GM19372 (cell line): Measurements from ENCODE around the gene BASP1.

Experiments
- ATAC-seq: cut with Tn5 transposase; IDR thresholded peaks from one replicate; pipeline ENCODE4 v1.9.1; 2021; ENCODE audit warnings: mild to moderate bottlenecking, low read depth, moderate library complexity; ENCODE audit not compliant: unreplicated experiment

BASP1 gene, protein sequence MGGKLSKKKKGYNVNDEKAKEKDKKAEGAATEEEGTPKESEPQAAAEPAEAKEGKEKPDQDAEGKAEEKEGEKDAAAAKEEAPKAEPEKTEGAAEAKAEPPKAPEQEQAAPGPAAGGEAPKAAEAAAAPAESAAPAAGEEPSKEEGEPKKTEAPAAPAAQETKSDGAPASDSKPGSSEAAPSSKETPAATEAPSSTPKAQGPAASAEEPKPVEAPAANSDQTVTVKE

GRCh38 chr5:17217493-17218352 lies at the start of gene BASP1:
Gene BASP1, plus strand, starts transcription at chr5:17217631. Its CDS starts 57,586 bp downstream, at chr5:17275217.
- ATAC-seq: peak; percentile 36

DNA sequence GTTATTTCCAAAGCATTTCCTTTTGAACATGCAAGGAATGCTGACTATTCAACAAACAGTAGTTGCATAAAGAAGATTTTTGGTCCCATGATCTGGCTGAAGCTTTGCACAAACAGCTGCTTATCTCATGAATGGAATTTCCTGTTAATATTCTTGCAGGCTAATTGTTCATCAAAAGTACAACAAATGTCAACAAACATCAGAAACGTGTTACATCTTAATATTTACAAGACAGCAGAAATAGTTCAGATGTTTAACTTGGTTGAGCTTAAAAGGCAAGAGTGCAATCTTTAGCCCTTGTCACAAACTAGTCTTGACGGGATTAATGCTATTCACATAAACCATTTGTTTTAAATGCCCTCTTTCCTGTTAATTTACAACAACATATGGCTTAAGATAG lies 47.9 kb upstream of the BASP1 start:
- ATAC-seq: no peak

GRCh38 chr5:17172791-17173190 lies 44.6 kb upstream of the BASP1 start:
- ATAC-seq: no peak

DNA sequence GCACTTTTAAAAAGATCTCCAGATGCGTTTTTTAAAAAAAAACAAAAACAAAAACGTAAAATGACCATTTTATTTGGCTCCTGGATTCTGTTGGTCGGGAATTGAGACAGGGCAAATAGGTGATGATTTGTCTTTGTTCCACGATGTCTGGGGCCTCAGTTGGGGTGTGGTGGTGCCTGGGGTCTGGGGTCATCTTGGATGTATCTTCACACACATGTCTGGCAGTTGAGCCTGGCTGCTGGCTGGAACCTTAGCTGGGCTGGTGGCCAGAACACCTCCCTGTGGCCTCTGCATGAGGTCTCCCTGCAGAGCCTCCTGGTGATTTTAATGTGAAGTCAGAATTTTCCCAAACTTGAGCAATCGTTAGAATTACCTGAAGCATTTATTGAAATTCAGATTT lies 42.5 kb upstream of the BASP1 start:
- no peak for ATAC-seq

DNA sequence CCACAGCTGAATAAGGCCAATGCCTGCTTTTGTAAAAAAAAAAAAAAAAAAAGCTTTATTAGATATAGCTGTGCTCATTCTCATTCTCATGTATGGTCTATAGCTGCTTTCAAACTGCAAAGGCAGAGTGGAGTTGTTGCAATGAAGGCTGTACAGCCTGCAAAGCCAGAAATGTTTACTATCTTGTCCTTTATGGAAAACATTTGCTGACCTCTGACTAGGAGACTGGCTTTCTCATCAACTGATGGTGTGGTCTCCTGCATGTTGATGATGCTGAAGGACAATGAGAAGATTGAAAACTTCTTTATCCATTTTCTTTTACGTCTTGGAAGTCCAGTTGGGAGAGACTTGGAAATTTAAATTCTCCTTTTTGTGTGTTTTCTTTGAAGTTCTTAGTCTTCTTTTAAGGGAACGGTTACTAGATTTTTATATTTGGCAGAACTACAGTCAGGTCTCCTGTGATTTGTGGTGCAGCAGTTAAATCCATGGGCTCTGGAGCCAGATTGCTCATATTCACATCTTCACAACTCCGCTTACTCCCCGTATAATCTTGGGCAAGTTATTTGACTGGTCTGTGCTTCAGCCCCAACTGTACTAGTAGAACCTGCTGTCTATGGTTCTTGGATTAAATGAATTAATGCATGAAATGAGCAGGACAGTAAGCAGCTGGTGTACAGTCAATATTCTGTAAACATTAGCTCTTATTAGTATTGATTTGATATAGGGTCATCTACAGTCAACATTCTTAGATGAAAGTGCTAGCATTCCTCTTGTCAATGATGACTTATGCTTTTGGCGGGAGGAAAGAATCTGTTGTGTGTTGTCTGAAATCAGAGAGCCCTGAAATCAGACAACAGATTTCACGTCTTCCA lies 39.7 kb upstream of the BASP1 start:
- ATAC-seq: no peak

DNA sequence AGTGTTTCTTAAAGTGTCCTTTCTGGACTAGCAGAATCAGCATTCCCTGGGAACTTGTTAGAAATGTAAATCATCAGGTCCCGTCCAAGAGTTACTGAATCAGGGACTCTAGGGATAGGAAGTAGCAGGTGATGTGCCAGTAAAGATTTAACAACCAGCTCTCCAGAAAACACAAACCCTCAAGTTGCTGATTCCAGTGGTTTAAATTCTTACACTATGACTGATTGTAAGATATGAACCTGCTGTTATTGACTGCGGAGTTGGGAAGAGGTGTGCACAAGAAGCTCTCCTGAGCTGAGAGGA lies 39.1 kb upstream of the BASP1 start:
- ATAC-seq: no peak

DNA sequence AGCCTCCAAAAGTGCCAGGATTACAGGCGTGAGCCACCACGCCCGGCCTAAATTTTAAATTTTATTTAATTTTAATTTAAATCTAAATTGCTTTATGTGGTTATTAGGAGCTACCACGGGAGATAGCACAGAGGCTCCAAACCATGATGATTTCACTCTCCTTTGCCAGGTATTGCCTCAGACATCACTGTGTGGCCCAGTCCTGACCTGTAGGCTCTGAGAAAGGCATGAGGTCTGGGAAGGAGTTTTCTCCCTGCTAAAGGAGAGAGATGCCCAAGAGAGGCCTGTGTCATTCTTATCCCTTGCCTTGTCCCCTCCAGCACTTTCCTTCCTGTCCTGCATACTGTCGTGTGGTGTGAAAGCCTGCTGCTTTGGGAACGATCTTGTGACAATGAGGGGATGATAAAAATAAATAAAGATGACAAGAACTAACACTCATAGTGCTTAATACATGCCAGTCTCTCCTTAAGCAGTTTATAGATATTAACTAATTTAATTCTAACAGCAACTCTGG lies 37.0 kb upstream of the BASP1 start:
- ATAC-seq: no peak

DNA sequence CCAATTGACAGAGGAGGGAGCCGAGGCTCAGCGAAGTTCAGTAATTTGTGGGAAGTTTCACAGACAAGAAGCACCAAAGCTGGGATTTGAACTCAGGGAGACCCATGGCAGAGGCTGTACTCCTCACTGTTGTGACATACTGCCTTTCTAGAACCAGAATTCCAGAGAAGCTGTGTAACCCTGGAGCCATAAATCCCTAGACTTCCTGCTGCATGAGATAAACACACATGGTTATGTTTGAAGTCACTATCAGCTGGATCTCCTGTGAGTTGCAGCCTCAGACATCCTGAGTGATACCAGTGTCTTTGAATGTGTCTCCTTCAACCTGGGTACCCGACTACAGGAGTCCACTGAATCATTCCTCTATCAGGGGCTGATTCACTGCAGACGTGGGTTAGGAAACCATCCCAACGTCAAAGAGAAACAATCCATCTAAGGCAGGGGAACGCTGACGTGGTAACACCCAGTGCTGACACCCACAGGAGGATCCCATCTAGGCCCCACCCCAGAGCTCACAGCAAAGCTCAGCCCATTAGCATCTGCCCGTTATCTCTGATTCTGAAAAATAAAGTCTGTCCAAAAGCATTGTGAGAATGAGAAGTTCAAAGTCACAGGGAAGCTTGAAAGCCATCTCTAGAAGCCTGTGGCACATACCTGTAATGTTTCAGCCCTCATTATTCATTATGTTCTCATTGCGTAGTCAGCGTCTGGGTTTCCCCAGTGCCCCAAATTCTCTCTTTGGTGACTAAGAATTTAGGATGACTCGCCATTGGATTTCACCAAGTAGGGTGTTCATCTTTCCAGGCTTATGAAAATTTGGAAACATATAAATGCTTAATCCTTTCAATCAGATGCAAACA lies 36.3 kb upstream of the BASP1 start:
- no peak for ATAC-seq

GRCh38 chr5:17182494-17182893 lies 34.9 kb upstream of the BASP1 start:
- no peak for ATAC-seq

DNA sequence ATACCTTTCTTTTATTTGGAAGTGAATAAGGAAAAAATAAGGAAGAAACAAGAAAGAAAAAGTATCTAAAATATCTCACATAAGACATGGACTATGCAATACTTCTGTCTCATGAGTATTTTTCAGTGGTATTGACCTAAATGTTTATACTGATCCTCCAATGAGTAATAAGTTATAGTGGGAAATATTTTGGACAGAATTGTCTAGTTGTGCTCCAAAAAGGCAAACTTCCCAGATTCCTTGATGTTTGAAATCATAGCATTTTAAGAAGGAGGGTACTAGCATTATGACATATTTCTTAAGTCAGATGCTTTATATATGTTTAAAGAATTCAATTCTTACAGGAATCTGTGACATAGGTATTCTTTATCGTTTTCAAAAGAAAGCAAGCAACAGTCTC lies 34.5 kb upstream of the BASP1 start:
- ATAC-seq: no peak

DNA sequence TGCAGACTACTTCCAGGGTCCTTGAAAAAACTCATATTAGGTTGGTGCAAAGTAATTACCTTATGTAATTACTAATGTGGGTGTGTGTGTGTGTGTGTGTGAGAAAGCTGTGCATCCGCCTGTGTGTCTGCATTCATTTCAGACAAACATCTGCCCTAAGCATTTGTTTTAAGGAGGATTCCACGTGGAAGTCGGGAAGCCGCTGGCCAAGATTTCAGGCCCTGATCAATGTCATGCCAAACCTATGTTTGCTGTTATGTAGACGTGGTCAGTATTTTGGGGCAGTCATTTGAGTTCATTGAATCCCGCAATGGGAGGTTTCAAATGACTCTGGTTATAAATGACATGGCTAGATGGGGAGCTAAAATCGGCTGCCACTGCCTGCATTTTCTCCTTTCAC lies 33.6 kb upstream of the BASP1 start:
- ATAC-seq: no peak

DNA sequence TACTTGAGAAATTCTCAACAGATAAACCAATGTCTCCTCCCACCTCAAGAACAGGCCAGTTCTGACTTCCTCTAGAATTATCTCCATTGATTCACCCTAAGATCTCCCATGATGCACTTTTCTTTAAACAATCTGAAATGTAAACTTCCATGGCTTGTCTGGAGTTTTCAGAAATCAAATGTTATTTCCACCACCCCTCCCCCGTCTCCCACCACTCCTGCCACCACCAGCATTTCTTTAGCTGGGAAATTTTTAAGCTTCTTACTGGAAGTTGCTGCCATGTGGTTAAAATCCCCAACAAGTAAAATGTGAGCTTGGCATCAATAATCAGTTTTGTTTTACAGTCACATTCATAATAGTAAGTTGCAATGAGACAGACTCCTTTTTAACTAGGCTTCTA lies 32.8 kb upstream of the BASP1 start:
- no peak for ATAC-seq

GRCh38 chr5:17185349-17185748 lies 32.1 kb upstream of the BASP1 start:
- no peak for ATAC-seq

- no peak for ATAC-seq
These were observed 31.7 kb upstream of the BASP1 start for GRCh38 chr5:17185773-17186172.

DNA sequence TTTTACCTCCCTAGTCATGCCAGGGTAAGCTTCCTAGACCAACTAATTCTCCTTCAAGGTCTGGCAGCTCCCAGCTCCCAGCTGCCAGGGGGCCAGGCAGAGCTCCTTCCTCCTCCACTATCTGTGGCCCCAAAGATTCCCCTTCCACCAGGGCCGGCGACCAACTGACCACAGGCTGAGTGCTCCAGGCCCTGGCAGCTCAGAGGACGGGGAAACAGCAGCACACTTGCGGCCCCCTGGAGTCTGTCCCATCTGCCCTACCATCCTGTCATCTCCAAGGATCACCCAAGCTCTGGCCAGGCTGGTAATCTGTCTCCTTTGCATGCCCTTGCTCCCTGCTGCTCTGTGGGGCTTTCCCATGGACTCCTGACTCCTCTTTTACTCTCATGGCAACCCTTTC lies 31.2 kb upstream of the BASP1 start:
- no peak for ATAC-seq

GRCh38 chr5:17187011-17187785 lies 30.2 kb upstream of the BASP1 start:
- no peak for ATAC-seq

- ATAC-seq: no peak
These were observed 29.7 kb upstream of the BASP1 start for GRCh38 chr5:17187786-17188170.

- ATAC-seq: peak; percentile 74
These were observed 27.9 kb upstream of the BASP1 start for GRCh38 chr5:17189381-17190036.

- ATAC-seq: no peak
These were observed 27.1 kb upstream of the BASP1 start for GRCh38 chr5:17190242-17190778.
